Stomach (tissue), 4 donors: Measurements from ENCODE around the gene TECPR1.

Experiments used
- CTCF ChIP-seq, 7 experiments: fragments of 450-650 bp in 4 of 7; fragments of 200-600 bp in 3 of 7; sonication (generic) in 3 of 7; IDR thresholded peaks; one replicate each; pipeline ENCODE4 v1.5.1; 2016 to 2019; ENCODE audit warnings: antibody characterized with exemption in 7 of 7, control low read depth in 2 of 7, mild to moderate bottlenecking in 1 of 7
- EP300 ChIP-seq: sonication (generic); formaldehyde crosslinking; IDR thresholded peaks from one replicate; pipeline ENCODE4 v1.6.1; 2017; ENCODE audit warnings: antibody characterized with exemption
- POLR2A ChIP-seq, 4 donors: fragments of 450-650 bp; IDR thresholded peaks; one replicate each; pipeline ENCODE4 v1.6.1; 2016; ENCODE audit warnings: antibody characterized with exemption in 4 of 4, control low read depth in 2 of 4, mild to moderate bottlenecking in 1 of 4, moderate library complexity in 1 of 4

DNA sequence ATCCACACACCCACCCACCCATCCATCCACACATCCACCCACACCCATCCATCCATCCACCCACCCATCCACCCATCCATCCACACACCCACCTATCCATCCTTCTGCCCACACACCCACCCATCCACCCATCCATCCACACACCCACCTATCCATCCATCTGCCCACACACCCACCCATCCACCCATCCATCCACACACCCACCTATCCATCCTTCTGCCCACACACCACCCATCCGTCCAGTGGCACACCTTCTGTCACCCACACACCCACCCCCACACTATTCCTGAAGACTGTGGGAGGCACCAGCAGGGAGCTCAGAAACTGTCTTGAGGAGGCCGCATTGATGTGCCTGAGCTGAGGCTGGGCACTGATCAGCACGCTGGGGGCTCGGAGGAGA, 9.1 kb downstream of the TECPR1 start:
- TF ChIP-seq CTCF (IDR thresholded peaks at IDR 0.05) (no peak), POLR2A (IDR thresholded peaks at IDR 0.05) (no peak), EP300 (no peak)
